ENCODE results near the gene TBC1D22A. TPM values are rescaled to one million over a fixed set of nuclear protein-coding genes. Genes with fewer than 3 reads are reported as not detected.

Gene TBC1D22A
- total RNA-seq, 1 experiment from 2014 or later = 14.3 TPM

DNA sequence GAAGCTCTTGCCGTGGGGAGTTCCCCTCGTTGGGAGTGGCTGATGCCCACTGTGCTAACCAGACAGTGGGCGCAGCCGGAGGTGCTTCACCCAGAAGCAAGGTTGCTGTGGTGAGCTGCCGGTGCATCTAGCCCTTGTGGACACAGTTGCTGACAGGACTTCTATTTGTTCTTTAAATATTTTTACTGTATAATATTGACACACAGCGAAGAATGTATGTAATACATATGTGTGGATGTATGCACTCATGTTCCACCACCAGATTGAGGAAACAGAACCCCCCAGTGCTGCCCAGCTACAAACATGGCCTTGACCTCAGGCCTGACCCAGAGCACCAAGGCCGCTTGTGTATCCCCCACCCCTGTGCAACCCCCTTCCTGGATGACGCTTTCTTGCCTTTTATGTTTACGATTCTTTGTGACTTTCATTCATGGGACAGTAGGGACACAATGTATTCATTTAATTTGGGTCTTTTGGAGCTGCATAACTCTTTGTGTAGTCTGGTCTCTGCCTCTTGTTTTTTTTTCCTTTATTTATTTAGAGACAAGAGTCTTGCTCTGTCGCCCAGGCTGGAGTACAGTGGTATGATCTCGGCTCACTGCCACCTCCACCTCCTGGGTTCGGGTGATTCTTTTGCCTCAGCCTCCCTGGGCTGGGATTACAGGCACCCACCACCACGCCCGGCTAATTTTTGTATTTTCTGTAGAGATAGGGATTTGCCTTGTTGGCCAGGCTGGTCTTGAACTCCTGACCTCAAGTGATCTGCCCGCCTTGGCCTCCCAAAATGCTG lies 132.6 kb downstream of the TBC1D22A start:
- TF ChIP-seq EZH2 (IDR thresholded peaks at IDR 0.05; ENCODE audit: low read length, unreplicated experiment) = no peak
- TF ChIP-seq, protein P1, sequence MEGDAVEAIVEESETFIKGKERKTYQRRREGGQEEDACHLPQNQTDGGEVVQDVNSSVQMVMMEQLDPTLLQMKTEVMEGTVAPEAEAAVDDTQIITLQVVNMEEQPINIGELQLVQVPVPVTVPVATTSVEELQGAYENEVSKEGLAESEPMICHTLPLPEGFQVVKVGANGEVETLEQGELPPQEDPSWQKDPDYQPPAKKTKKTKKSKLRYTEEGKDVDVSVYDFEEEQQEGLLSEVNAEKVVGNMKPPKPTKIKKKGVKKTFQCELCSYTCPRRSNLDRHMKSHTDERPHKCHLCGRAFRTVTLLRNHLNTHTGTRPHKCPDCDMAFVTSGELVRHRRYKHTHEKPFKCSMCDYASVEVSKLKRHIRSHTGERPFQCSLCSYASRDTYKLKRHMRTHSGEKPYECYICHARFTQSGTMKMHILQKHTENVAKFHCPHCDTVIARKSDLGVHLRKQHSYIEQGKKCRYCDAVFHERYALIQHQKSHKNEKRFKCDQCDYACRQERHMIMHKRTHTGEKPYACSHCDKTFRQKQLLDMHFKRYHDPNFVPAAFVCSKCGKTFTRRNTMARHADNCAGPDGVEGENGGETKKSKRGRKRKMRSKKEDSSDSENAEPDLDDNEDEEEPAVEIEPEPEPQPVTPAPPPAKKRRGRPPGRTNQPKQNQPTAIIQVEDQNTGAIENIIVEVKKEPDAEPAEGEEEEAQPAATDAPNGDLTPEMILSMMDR (conservative IDR thresholded peaks at IDR 0.05; ENCODE audit: low read depth, low read length) = no peak
- TF ChIP-seq EZH2phosphoT487 (IDR thresholded peaks at IDR 0.05; ENCODE audit: borderline replicate concordance, low read length) = no peak
- intact Hi-C loops (cut with micrococcal nuclease) = no loop called here
- no peaks in the 10 kb centered on the region for H3K9me2 ChIP-seq (replicated peaks; ENCODE audit: low read length)
- H4K20me1 ChIP-seq (ENCODE audit: low read length) = no peaks in the 10 kb centered on the region
- H3K79me2 ChIP-seq (ENCODE audit: low read length) = no peaks in the 10 kb centered on the region
- no peak overlapping the region for H3K9ac ChIP-seq (ENCODE audit: low read length)
- H3K9me3 ChIP-seq (ENCODE audit: low read length) = no peaks in the 10 kb centered on the region
- ChIA-PET POLR2A (ENCODE audit: unreplicated experiment) (no interaction called here), CTCF (no interaction called here)
- no peak for ATAC-seq
- no peak overlapping the region for H3K4me3 ChIP-seq (ENCODE audit: low read length)
- DNase-seq = no peak
- no peaks in the 10 kb centered on the region for H3K4me1 ChIP-seq (ENCODE audit: insufficient read depth, low read length)
- BruUV-seq (replicated peaks) = no TSS peak
- no peak overlapping the region for H3K27ac ChIP-seq (ENCODE audit: low read length)
- H3K4me2 ChIP-seq (ENCODE audit: low read length) = no peak overlapping the region
- H3K27me3 ChIP-seq (ENCODE audit: low read length) = no peaks in the 10 kb centered on the region
- H3K36me3 ChIP-seq (ENCODE audit: low read depth, low read length) = no peaks in the 10 kb centered on the region
- no peak overlapping the region for H2AFZ ChIP-seq (ENCODE audit: low read length)
- H3F3A ChIP-seq (ENCODE audit: low read length, unreplicated experiment) = no peaks in the 10 kb centered on the region

- Histone ChIP-seq H3K9ac (ENCODE audit: low read length) (no peak overlapping the region), H3K4me1 (ENCODE audit: insufficient read depth, low read length) (no peaks in the 10 kb centered on the region), H2AFZ (ENCODE audit: low read length) (no peak overlapping the region), H4K20me1 (ENCODE audit: low read length) (no peaks in the 10 kb centered on the region), H3K9me3 (ENCODE audit: low read length) (no peaks in the 10 kb centered on the region), H3K27ac (ENCODE audit: low read length) (no peak overlapping the region), H3K79me2 (ENCODE audit: low read length) (no peaks in the 10 kb centered on the region), H3K4me2 (ENCODE audit: low read length) (no peak overlapping the region), H3K27me3 (ENCODE audit: low read length) (no peaks in the 10 kb centered on the region), H3F3A (ENCODE audit: low read length, unreplicated experiment) (no peaks in the 10 kb centered on the region), H3K9me2 (replicated peaks; ENCODE audit: low read length) (no peaks in the 10 kb centered on the region), H3K4me3 (ENCODE audit: low read length) (no peak overlapping the region), H3K36me3 (ENCODE audit: low read depth, low read length) (no peaks in the 10 kb centered on the region)
- no TSS peak for BruUV-seq (replicated peaks)
- DNase-seq (no peak), ATAC-seq (no peak)
- POLR2A ChIA-PET (ENCODE audit: unreplicated experiment) = no interaction called here
- CTCF ChIA-PET = no interaction called here
- no peak for TF ChIP-seq EZH2phosphoT487 (IDR thresholded peaks at IDR 0.05; ENCODE audit: borderline replicate concordance, low read length)
- intact Hi-C loops (cut with micrococcal nuclease) = no loop called here
Observed at GRCh38 chr22:46895753-46896152, 133.3 kb downstream of the TBC1D22A start.

- BruUV-seq (replicated peaks) = no TSS peak
- no peak for ATAC-seq
- CTCF ChIA-PET = no interaction called here
Observed at GRCh38 chr22:46896166-46896565, 133.7 kb downstream of the TBC1D22A start.

More at GRCh38 chr22:46896166-46896565, 133.7 kb downstream of the TBC1D22A start:
- Histone ChIP-seq H3F3A (ENCODE audit: low read length, unreplicated experiment) (no peaks in the 10 kb centered on the region), H4K20me1 (ENCODE audit: low read length) (no peaks in the 10 kb centered on the region), H3K9ac (ENCODE audit: low read length) (no peak overlapping the region), H2AFZ (ENCODE audit: low read length) (no peak overlapping the region), H3K79me2 (ENCODE audit: low read length) (no peaks in the 10 kb centered on the region), H3K4me1 (ENCODE audit: insufficient read depth, low read length) (no peaks in the 10 kb centered on the region), H3K9me3 (ENCODE audit: low read length) (no peaks in the 10 kb centered on the region), H3K4me3 (ENCODE audit: low read length) (no peak overlapping the region), H3K9me2 (replicated peaks; ENCODE audit: low read length) (no peaks in the 10 kb centered on the region), H3K27ac (ENCODE audit: low read length) (no peak overlapping the region), H3K36me3 (ENCODE audit: low read depth, low read length) (no peaks in the 10 kb centered on the region), H3K27me3 (ENCODE audit: low read length) (no peaks in the 10 kb centered on the region), H3K4me2 (ENCODE audit: low read length) (no peak overlapping the region)
- TF ChIP-seq EZH2 (IDR thresholded peaks at IDR 0.05; ENCODE audit: low read length, unreplicated experiment) = no peak
- TF ChIP-seq, protein P1 (conservative IDR thresholded peaks at IDR 0.05; ENCODE audit: low read depth, low read length) = no peak
- no peak for TF ChIP-seq EZH2phosphoT487 (IDR thresholded peaks at IDR 0.05; ENCODE audit: borderline replicate concordance, low read length)
- POLR2A ChIA-PET (ENCODE audit: unreplicated experiment) = no interaction called here
- intact Hi-C loops (cut with micrococcal nuclease) = no loop called here
- no peak for DNase-seq

Data from PC-3 (cell line).